ENCODE results near the gene TMSB4X.
"Not testable (repeated sequence)": the region's sequence is repeated elsewhere in the genome, so short reads cannot be mapped to it uniquely, and the experiment has no call there.

TMSB4X gene

DNA sequence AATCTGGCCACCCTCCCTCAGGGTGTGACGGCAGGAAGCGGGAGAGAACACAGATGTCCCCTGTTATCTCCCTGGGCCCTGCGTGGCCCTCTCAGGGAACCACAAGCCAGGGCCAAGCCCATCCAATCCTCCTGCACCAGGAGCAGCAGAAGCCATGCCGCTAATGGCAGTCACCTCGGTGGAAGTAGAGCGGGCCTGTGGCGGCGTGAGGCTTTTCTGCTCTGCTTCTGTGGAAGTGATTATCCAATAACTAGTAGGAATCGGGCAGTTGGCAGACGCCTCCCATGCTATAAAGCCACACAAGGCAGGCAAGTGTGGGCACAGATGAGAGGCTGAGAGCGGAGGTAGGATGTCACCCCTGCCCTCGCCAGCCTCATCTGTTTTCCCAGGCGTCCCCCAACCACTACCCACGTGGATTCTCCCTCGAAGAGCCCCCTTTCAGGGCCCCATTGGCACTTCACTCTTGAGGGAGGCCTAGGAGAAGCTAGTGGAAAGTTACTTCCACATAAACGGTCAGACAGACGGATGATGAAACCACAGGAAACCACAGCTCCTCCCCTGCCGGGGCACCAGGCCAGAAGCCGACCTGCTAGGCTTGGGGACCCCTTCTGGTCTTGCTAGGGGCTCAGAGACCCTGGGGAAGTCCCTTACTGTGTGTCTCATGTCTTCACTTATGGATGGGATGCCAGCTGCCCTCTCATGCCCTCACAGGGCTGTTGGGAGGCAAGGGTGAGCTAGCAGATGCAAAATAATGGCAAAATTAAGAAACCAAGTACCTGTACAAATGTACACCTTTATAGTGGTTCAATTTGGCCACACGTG lies 18.8 kb upstream of the TMSB4X start:
- DNase-seq (ENCODE audit: low spot score) = peak; percentile 61

DNA sequence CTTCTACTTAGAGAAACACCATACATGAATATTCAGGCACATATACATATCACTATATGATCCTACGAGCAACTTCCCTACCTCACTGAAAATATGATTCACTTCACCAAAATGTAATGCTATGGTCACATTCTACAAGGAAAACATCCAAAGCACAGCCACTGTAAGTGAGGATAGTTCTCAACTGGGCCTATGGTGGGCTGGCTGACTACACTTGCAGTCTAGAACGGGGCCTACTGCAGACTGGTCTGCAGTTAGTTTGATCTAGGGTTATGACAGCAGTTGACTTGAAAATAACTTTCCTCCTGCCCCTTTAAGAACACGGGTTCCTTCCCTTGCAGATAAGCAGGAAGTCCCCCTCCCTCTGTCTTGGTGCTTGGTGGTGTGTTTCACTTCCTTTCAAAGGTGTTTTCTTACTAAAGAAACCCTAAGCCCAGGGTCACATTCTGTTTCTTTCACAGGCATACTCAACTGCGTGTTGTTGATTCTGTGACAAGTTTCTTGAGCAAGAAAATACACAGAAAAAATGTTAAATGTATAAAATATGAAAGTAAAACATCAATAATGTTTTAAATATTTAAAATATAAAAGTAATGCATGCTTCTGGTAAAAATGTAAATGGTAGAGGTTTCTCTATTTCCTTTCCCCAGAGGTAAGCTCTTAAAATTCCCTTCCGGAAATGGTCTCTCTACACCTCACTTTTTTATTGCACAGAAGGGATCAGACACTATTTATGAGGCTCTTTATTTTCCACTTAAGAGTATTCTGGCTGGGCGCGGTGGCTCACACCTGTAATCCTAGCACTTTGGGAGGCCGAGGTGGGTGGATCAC lies 18.0 kb upstream of the TMSB4X start:
- peak; percentile 36 for DNase-seq (ENCODE audit: low spot score)

- no peak for DNase-seq (ENCODE audit: low spot score)
Observed at GRCh38 chrX:12958059-12958458, 16.9 kb upstream of the TMSB4X start.

DNA sequence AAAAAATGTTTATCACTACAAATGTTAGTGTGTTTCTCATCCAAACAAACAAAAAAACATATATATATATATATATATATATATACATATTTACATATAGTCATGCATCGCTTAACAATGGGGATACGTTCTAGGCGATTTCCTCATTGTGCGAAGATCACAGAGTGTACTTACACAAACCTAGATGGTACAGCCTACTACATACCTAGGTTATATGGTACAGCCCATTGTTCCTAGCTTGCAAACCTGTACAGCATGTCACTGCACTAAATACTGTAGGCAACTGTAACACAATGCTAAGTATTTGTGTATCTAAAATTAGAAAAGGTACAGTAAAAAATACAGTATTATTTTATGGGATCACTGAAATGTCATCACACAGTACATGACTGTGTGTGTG lies 16.4 kb upstream of the TMSB4X start:
- DNase-seq (ENCODE audit: low spot score) = no peak

GRCh38 chrX:12961196-12961718 lies 13.7 kb upstream of the TMSB4X start:
- DNase-seq (ENCODE audit: low spot score) = no peak

DNA sequence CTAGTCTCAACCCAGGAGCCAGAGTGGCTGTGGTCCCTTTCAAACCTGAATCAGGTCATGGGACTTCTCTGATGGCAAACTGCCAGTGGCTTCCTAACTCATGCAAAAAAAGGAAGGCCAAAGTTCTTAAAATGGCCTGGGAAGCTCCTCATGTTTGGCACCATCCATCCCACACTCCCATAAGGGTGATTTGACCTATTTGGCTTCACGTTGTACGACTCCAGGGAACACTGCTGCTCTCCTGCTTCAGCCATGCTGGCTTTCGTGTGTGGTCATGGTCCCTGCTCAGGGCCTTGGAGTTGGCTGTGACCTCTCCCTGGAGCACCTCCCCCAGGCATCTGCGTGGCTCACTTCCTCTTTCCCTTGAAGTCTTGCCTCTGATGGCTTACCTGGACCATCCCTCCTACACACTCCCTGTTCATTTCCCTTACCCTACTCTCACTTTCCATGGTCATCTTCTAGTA lies 12.8 kb upstream of the TMSB4X start:
- DNase-seq (ENCODE audit: low spot score) = no peak

DNA sequence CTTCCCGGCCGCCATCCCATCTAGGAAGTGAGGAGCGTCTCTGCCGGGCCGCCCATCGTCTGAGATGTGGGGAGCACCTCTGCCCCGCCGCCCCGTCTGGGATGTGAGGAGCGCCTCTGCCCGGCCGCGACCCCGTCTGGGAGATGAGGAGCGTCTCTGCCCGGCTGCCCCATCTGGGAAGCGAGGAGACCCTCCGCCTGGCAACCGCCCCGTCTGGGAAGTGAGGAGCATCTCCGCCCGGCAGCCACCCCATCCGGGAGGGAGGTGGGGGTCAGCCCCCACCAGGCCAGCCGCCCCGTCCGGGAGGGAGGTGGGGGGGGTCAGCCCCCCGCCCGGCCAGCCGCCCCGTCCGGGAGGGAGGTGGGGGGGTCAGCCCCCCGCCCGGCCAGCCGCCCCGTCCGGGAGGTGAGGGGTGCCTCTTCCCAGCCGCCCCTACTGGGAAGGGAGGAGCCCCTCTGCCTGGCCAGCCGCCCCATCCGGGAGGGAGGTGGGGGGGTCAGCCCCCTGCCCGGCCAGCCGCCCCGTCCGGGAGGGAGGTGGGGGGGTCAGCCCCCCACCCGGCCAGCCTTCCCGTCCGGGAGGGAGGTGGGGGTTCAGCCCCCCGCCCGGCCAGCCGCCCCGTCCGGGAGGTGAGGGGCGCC lies 11.6 kb upstream of the TMSB4X start:
- DNase-seq (ENCODE audit: low spot score) = not testable (repeated sequence)

DNA sequence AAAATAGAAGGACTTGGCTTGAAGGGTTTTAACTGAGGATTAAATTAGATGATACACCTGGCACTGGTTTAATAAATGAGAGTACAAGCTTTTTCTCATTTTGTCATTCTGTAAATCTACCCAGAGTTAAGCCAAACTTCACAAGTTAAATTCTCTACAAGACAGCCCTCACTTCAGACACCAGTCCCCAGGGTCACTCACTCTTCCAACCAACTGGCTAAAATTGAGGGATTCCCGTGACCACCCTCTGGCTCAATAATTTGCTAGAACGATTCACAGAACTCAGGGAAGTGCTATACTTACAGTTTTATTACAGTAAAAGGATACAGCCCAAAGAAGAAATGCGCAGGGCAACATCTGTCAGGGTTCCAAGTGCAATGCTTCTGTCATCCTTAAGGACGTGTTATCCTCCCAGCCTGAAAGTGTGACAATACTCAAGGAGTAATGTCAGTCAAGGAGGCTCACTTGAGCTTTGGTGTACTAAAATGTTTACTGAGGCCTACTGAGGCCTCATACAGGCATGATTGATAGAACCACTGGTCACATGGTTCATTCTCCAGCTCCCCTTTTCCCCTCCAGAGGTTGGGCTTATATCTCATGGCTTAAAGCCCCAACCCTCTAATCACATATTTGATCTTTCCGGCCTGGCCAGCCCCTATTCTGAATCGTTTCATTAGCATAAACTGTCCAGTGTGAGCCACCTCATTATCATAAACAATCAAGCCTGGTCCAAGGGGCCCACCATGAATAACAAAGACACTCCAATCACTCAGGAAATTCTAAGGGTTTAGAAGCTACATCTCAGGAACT lies 9.6 kb upstream of the TMSB4X start:
- no peak for DNase-seq (ENCODE audit: low spot score)

- no peak for DNase-seq (ENCODE audit: low spot score)
Observed at GRCh38 chrX:12966151-12966550, 8.8 kb upstream of the TMSB4X start.

GRCh38 chrX:12967711-12968465 lies 7.0 kb upstream of the TMSB4X start:
- DNase-seq (ENCODE audit: low spot score) = no peak

DNA sequence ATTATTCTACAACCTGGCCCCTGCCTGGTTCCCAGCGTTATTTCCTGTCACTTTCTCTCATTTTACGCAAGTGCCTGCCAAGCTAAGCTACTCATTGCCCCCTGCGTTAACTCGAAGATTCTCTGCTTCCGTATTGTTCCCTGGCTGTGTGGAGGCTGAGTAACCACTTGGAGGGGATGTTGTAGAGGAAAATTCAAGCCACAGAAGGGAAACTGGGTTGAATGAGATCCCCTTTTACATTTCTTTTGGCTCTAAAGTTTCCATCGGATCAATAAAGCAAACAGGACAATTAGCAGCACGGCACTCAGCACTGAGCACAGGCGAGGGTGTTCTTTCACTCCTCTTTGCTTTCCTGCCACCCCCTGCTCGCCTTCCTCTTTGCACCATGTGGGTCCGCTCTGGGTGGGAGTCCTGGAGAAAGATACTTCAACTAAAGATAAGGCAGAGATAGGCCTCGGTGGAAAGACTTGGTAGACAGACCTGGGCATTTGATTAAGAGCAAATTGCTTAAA lies 4.2 kb upstream of the TMSB4X start:
- no peak for DNase-seq (ENCODE audit: low spot score)

GRCh38 chrX:12971282-12972003 lies 3.5 kb upstream of the TMSB4X start:
- no peak for DNase-seq (ENCODE audit: low spot score)

- DNase-seq (ENCODE audit: low spot score) = no peak
Observed at GRCh38 chrX:12972243-12972642, 2.7 kb upstream of the TMSB4X start.

DNA sequence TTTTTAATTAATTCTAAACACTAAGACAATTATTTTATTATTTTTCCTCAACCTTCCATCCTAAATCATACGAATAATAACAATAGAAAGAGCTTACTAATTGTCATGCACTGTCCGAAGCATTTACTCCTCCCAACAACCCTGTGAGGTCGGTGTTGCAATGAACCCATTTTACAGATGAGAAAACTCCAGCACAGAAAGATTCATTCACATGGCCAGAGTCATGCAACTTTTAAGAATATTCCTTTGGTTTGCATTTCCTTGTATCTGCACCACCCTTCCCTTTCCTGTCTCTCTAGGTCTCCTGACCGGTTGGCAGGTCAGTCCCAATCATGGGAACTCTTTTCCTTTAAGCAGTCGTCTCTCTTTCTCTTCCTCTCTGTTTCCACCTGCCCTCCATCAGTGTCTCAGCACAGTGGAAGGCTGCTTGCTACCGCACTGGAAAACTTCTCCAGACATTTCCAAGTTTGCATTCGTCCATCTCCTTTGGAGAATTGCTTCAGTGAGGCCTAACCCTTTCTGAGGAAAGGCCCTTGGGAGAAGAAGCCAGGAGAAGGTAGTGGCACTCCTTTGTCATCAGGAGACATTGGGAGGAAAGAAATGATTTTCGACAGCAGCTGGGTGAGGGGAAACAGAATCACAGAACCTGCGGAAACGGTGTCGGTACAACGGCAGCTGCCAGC lies 1.9 kb upstream of the TMSB4X start:
- no peak for DNase-seq (ENCODE audit: low spot score)

- no peak for DNase-seq (ENCODE audit: low spot score)
Observed at GRCh38 chrX:12973561-12974304, 1.2 kb upstream of the TMSB4X start.

GRCh38 chrX:12974305-12974795 lies 560 bp upstream of the TMSB4X start:
- peak; percentile 66 for DNase-seq (ENCODE audit: low spot score)

DNA sequence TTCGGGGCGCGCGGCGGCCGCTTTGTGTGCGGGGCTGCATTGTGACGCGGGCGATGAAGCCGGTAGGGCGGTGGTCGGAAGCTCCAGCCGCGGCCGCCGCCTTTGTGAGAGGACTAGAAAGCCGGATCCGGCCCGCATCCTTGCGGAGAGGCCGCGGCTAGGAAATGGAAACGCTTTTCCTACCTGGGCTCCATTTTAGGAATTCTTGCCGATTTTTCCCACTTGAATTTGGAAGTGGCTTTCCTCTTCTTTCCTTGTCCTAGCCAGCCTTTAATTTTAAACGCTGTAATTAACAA lies 708 bp downstream of the TMSB4X start:
- no peak for DNase-seq (ENCODE audit: low spot score)

GRCh38 chrX:12975991-12976558 lies 1.2 kb downstream of the TMSB4X start:
- DNase-seq (ENCODE audit: low spot score) = peak; percentile 34

Data from LoVo (cell line).